Effector memory CD4-positive, alpha-beta T cell (primary cell): Measurements from ENCODE around the gene TLK1.

Experiments
- DNase-seq, 3 donors: peaks; one replicate each; pipeline ENCODE4 v3.0.0-alpha.2; 2020
- H3K27ac ChIP-seq: 2 replicates; pipeline ENCODE4 v1.7.0; 2013; ENCODE audit warnings: mild to moderate bottlenecking, low read length, moderate library complexity; ENCODE audit not compliant: insufficient read depth, poor library complexity, severe bottlenecking
- H3K27me3 ChIP-seq: replicated peaks from 2 replicates; pipeline ENCODE4 v1.7.0; 2013; ENCODE audit warnings: mild to moderate bottlenecking, low read length; ENCODE audit not compliant: insufficient read depth, control insufficient read depth, poor library complexity, severe bottlenecking
- H3K36me3 ChIP-seq: 2 replicates; pipeline ENCODE4 v1.7.0; 2013; ENCODE audit warnings: mild to moderate bottlenecking, low read length, moderate library complexity; ENCODE audit not compliant: control insufficient read depth, insufficient read depth
- H3K4me1 ChIP-seq: 2 replicates; pipeline ENCODE4 v1.7.0; 2013; ENCODE audit warnings: low read length, mild to moderate bottlenecking; ENCODE audit not compliant: control insufficient read depth, insufficient read depth, poor library complexity, severe bottlenecking
- H3K4me3 ChIP-seq: 2 replicates; pipeline ENCODE4 v1.7.0; 2013; ENCODE audit warnings: low read length, low read depth, mild to moderate bottlenecking; ENCODE audit not compliant: insufficient read depth, poor library complexity, severe bottlenecking
- H3K9me3 ChIP-seq: 2 replicates; pipeline ENCODE4 v1.7.0; 2013; ENCODE audit warnings: mild to moderate bottlenecking, low read length, moderate library complexity; ENCODE audit not compliant: control insufficient read depth

The TLK1 gene

GRCh38 chr2:170996316-170996715 is 164.4 kb downstream of the TLK1 start:
- Histone ChIP-seq H3K4me1 (no peaks in the 10 kb centered on the region), H3K27me3 (no peaks in the 10 kb centered on the region), H3K4me3 (no peak overlapping the region), H3K36me3 (peaks cover 29% of the 10 kb centered on the region), H3K27ac (no peak overlapping the region), H3K9me3 (no peaks in the 10 kb centered on the region)
- no peak for DNase-seq

GRCh38 chr2:170991398-170992182 is 169.1 kb downstream of the TLK1 start:
- Histone ChIP-seq H3K4me1 (no peaks in the 10 kb centered on the region), H3K4me3 (no peak overlapping the region), H3K27me3 (no peaks in the 10 kb centered on the region), H3K27ac (no peak overlapping the region), H3K36me3 (peaks cover 22% of the 10 kb centered on the region), H3K9me3 (no peaks in the 10 kb centered on the region)
- DNase-seq, result no peak

GRCh38 chr2:170986566-170987258 is 174.0 kb downstream of the TLK1 start:
- Histone ChIP-seq H3K27me3 (no peaks in the 10 kb centered on the region), H3K27ac (no peak overlapping the region), H3K36me3 (no peaks in the 10 kb centered on the region), H3K4me1 (no peaks in the 10 kb centered on the region), H3K9me3 (no peaks in the 10 kb centered on the region), H3K4me3 (no peak overlapping the region)
- DNase-seq, result no peak

GRCh38 chr2:170985407-170985806 is 175.3 kb downstream of the TLK1 start:
- Histone ChIP-seq H3K4me1 (no peaks in the 10 kb centered on the region), H3K9me3 (no peaks in the 10 kb centered on the region), H3K4me3 (no peak overlapping the region), H3K36me3 (no peaks in the 10 kb centered on the region), H3K27ac (no peak overlapping the region), H3K27me3 (no peaks in the 10 kb centered on the region)
- DNase-seq, result no peak

GRCh38 chr2:170984079-170984478 is 176.6 kb downstream of the TLK1 start:
- H3K4me1 ChIP-seq, result no peaks in the 10 kb centered on the region
- no peaks in the 10 kb centered on the region for H3K36me3 ChIP-seq
- DNase-seq, result no peak
- no peaks in the 10 kb centered on the region for H3K9me3 ChIP-seq
- no peaks in the 10 kb centered on the region for H3K27me3 ChIP-seq
- H3K27ac ChIP-seq, result no peak overlapping the region
- H3K4me3 ChIP-seq, result no peak overlapping the region

GRCh38 chr2:170975943-170976270 is 184.8 kb downstream of the TLK1 start:
- H3K36me3 ChIP-seq, result no peaks in the 10 kb centered on the region
- peaks cover 10% of the 10 kb centered on the region for H3K4me1 ChIP-seq
- no peak overlapping the region for H3K4me3 ChIP-seq
- H3K27me3 ChIP-seq, result no peaks in the 10 kb centered on the region
- no peak overlapping the region for H3K27ac ChIP-seq
- no peaks in the 10 kb centered on the region for H3K9me3 ChIP-seq
- DNase-seq, result no peak

- H3K4me1 ChIP-seq, result peaks cover 10% of the 10 kb centered on the region
- no peak overlapping the region for H3K27ac ChIP-seq
- H3K4me3 ChIP-seq, result no peak overlapping the region
- no peaks in the 10 kb centered on the region for H3K27me3 ChIP-seq
- no peaks in the 10 kb centered on the region for H3K36me3 ChIP-seq
- H3K9me3 ChIP-seq, result no peaks in the 10 kb centered on the region
- DNase-seq, result no peak
Measured at GRCh38 chr2:170975127-170975942, 185.4 kb downstream of the TLK1 start.

- Histone ChIP-seq H3K27ac (no peak overlapping the region), H3K27me3 (no peaks in the 10 kb centered on the region), H3K9me3 (no peaks in the 10 kb centered on the region), H3K4me3 (peak overlapping the region; percentile 87), H3K36me3 (no peaks in the 10 kb centered on the region), H3K4me1 (peaks cover 10% of the 10 kb centered on the region)
- DNase-seq, result no peak
Measured at GRCh38 chr2:170974304-170974993, 186.2 kb downstream of the TLK1 start.

GRCh38 chr2:170973492-170974303 is 187.0 kb downstream of the TLK1 start:
- Histone ChIP-seq H3K27me3 (no peaks in the 10 kb centered on the region), H3K27ac (peak overlapping the region; percentile 42), H3K36me3 (no peaks in the 10 kb centered on the region), H3K4me1 (peaks cover 10% of the 10 kb centered on the region), H3K4me3 (peak overlapping the region; percentile 87), H3K9me3 (no peaks in the 10 kb centered on the region)
- peak; percentile 79 to 84 (median 83) for DNase-seq
